ENCODE data around the gene GIMAP7.
"Not testable (repeated sequence)": the region's sequence is repeated elsewhere in the genome, so short reads cannot be mapped to it uniquely, and the experiment has no call there.

GIMAP7 gene

GRCh38 chr7:150515248-150516147 is 826 bp downstream of the GIMAP7 start:
- TF ChIP-seq, protein P1, sequence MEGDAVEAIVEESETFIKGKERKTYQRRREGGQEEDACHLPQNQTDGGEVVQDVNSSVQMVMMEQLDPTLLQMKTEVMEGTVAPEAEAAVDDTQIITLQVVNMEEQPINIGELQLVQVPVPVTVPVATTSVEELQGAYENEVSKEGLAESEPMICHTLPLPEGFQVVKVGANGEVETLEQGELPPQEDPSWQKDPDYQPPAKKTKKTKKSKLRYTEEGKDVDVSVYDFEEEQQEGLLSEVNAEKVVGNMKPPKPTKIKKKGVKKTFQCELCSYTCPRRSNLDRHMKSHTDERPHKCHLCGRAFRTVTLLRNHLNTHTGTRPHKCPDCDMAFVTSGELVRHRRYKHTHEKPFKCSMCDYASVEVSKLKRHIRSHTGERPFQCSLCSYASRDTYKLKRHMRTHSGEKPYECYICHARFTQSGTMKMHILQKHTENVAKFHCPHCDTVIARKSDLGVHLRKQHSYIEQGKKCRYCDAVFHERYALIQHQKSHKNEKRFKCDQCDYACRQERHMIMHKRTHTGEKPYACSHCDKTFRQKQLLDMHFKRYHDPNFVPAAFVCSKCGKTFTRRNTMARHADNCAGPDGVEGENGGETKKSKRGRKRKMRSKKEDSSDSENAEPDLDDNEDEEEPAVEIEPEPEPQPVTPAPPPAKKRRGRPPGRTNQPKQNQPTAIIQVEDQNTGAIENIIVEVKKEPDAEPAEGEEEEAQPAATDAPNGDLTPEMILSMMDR (conservative IDR thresholded peaks at IDR 0.05) = no peak
- TF ChIP-seq ZFX (IDR thresholded peaks at IDR 0.05) = no peak
- no peak overlapping the region for H3K27ac ChIP-seq

GRCh38 chr7:150516956-150517745 is 2.5 kb downstream of the GIMAP7 start:
- H3K27ac ChIP-seq = no peak overlapping the region
- TF ChIP-seq, protein P1 (conservative IDR thresholded peaks at IDR 0.05) = no peak
- TF ChIP-seq ZFX (IDR thresholded peaks at IDR 0.05) = no peak

GRCh38 chr7:150519310-150519709 is 4.6 kb downstream of the GIMAP7 start:
- no peak for TF ChIP-seq ZFX (IDR thresholded peaks at IDR 0.05)
- TF ChIP-seq, protein P1 (conservative IDR thresholded peaks at IDR 0.05) = no peak
- no peak overlapping the region for H3K27ac ChIP-seq

DNA sequence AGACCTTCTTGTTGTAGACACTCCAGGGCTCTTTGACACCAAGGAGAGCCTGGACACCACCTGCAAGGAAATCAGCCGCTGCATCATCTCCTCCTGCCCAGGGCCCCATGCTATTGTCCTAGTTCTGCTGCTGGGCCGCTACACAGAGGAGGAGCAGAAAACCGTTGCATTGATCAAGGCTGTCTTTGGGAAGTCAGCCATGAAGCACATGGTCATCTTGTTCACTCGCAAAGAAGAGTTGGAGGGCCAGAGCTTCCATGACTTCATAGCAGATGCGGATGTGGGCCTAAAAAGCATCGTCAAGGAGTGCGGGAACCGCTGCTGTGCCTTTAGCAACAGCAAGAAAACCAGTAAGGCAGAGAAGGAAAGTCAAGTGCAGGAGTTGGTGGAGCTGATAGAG is 5.5 kb downstream of the GIMAP7 start:
- no peak for TF ChIP-seq ZFX (IDR thresholded peaks at IDR 0.05)
- TF ChIP-seq, protein P1 (conservative IDR thresholded peaks at IDR 0.05) = no peak

DNA sequence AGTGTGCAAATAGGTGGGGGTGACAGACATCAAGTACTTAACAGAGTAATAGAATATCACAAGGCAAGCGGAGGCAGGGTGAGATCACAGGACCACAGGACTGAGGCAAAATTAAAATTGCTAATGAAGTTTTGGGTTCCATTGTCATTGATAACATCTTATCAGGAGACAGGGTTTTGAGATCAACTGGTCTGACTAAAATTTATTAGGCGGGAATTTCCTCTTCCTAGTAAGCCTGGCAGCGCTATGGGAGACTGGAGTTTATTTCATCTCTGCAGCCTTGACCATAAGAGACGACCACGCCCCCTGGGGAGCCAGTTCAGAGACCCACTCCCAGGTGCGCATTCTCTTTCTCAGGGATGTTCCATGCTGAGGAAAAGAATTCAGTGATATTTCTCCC is 8.3 kb downstream of the GIMAP7 start:
- H3K27ac ChIP-seq = not testable (repeated sequence)

More for the DNA sequence above, 5.5 kb downstream of the GIMAP7 start:
- H3K27ac ChIP-seq = no peak overlapping the region

DNA sequence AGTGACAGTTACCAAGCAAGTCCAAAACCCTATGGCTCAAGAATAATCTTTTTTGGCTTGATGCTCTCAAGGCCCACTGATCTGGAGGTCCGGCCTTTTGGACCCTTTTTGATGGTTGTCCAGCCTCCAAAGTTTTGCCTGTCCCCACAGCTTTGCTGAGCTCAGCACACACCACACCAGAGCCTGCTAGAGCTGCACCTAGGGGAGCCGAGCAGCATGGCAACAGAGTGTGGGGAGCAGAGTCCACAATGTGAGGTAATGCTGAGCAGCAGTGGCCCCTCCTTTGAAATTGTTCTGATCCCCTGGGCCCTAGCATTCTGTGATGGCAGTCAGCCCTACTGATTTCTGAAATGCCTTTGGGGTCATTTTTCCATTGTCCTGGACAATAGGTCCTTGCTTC is 9.3 kb downstream of the GIMAP7 start:
- TF ChIP-seq, protein P1 (conservative IDR thresholded peaks at IDR 0.05) = no peak
- no peak for TF ChIP-seq ZFX (IDR thresholded peaks at IDR 0.05)
- no peak overlapping the region for H3K27ac ChIP-seq

DNA sequence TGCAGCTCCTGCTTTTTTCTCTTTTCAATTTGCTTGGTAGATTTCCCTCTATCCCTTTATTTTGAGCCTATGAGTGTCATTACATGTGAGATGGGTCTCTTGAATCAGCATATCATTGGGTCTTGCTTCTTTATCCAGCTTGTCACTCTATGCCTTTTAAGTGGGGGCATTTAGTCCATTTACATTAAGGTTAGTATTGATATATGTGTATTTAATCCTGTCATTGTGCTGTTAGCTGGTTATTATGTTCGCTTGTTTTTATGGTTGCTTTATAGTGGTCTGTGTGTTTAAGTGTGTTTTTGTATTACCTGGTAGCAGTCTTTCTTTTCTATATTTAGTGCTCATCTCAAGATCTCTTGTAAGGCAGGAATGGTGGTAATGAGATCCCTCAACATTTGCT is 17.0 kb downstream of the GIMAP7 start:
- TF ChIP-seq, protein P1 (conservative IDR thresholded peaks at IDR 0.05) = no peak
- TF ChIP-seq ZFX (IDR thresholded peaks at IDR 0.05) = no peak
- no peak overlapping the region for H3K27ac ChIP-seq

Data from C4-2B (cell line).